WTC11 (cell line): Measurements from ENCODE around the gene FAM156A.

ENCODE experiments used
- CBFB ChIP-seq: sonication (generic); formaldehyde crosslinking; IDR thresholded peaks from 2 replicates; pipeline ENCODE4 v1.8.1; 2022; ENCODE audit warnings: mild to moderate bottlenecking, low read depth, missing genetic modification reagents
- IRF2 ChIP-seq: sonication (generic); formaldehyde crosslinking; IDR thresholded peaks from 2 replicates; pipeline ENCODE4 v1.8.0; 2022; ENCODE audit warnings: low read depth, missing genetic modification reagents, borderline replicate concordance
- JAZF1 ChIP-seq: fragments of 250-450 bp; sonication (Bioruptor Pico); IDR thresholded peaks from 2 replicates; pipeline ENCODE4 v1.9.0; 2021; ENCODE audit warnings: moderate library complexity, mild to moderate bottlenecking, inconsistent platforms
- TF ChIP-seq, protein P1 (sequence below): fragments of 200-600 bp; IDR thresholded peaks from 2 replicates; pipeline ENCODE4 v1.8.0; 2022; ENCODE audit warnings: antibody characterized with exemption
- TF ChIP-seq, protein P2 (sequence below): sonication (generic); formaldehyde crosslinking; IDR thresholded peaks from 2 replicates; pipeline ENCODE4 v1.8.1; 2022; ENCODE audit warnings: missing genetic modification reagents, borderline replicate concordance
- TF ChIP-seq, protein P3 (sequence below): sonication (generic); formaldehyde crosslinking; IDR thresholded peaks from 2 replicates; pipeline ENCODE4 v1.8.1; 2023; ENCODE audit warnings: mild to moderate bottlenecking, missing genetic modification reagents

- TF ChIP-seq, protein P1, sequence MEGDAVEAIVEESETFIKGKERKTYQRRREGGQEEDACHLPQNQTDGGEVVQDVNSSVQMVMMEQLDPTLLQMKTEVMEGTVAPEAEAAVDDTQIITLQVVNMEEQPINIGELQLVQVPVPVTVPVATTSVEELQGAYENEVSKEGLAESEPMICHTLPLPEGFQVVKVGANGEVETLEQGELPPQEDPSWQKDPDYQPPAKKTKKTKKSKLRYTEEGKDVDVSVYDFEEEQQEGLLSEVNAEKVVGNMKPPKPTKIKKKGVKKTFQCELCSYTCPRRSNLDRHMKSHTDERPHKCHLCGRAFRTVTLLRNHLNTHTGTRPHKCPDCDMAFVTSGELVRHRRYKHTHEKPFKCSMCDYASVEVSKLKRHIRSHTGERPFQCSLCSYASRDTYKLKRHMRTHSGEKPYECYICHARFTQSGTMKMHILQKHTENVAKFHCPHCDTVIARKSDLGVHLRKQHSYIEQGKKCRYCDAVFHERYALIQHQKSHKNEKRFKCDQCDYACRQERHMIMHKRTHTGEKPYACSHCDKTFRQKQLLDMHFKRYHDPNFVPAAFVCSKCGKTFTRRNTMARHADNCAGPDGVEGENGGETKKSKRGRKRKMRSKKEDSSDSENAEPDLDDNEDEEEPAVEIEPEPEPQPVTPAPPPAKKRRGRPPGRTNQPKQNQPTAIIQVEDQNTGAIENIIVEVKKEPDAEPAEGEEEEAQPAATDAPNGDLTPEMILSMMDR = no peak
- TF ChIP-seq, protein P2, sequence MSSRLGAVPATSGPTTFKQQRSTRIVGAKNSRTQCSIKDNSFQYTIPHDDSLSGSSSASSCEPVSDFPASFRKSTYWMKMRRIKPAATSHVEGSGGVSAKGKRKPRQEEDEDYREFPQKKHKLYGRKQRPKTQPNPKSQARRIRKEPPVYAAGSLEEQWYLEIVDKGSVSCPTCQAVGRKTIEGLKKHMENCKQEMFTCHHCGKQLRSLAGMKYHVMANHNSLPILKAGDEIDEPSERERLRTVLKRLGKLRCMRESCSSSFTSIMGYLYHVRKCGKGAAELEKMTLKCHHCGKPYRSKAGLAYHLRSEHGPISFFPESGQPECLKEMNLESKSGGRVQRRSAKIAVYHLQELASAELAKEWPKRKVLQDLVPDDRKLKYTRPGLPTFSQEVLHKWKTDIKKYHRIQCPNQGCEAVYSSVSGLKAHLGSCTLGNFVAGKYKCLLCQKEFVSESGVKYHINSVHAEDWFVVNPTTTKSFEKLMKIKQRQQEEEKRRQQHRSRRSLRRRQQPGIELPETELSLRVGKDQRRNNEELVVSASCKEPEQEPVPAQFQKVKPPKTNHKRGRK (CRISPR knock-in tag) = no peak
- TF ChIP-seq CBFB (CRISPR knock-in tag) (no peak), JAZF1 (no peak), IRF2 (CRISPR knock-in tag) (no peak)
- TF ChIP-seq, protein P3, sequence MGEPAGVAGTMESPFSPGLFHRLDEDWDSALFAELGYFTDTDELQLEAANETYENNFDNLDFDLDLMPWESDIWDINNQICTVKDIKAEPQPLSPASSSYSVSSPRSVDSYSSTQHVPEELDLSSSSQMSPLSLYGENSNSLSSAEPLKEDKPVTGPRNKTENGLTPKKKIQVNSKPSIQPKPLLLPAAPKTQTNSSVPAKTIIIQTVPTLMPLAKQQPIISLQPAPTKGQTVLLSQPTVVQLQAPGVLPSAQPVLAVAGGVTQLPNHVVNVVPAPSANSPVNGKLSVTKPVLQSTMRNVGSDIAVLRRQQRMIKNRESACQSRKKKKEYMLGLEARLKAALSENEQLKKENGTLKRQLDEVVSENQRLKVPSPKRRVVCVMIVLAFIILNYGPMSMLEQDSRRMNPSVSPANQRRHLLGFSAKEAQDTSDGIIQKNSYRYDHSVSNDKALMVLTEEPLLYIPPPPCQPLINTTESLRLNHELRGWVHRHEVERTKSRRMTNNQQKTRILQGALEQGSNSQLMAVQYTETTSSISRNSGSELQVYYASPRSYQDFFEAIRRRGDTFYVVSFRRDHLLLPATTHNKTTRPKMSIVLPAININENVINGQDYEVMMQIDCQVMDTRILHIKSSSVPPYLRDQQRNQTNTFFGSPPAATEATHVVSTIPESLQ = no peak
Measured at GRCh38 chrX:52977953-52978352, 19.6 kb upstream of the FAM156A start.
